Measurements from ENCODE around the gene CFP. TPM values are rescaled to one million over a fixed set of nuclear protein-coding genes. Genes with fewer than 3 reads are reported as not detected.
A peak's percentile ranks its signal among the peaks of the same experiment; 100 is the strongest.

CFP gene
- total and polyA plus RNA-seq, 2 experiments from 2014 or later = 0.09 to 0.13 TPM

DNA sequence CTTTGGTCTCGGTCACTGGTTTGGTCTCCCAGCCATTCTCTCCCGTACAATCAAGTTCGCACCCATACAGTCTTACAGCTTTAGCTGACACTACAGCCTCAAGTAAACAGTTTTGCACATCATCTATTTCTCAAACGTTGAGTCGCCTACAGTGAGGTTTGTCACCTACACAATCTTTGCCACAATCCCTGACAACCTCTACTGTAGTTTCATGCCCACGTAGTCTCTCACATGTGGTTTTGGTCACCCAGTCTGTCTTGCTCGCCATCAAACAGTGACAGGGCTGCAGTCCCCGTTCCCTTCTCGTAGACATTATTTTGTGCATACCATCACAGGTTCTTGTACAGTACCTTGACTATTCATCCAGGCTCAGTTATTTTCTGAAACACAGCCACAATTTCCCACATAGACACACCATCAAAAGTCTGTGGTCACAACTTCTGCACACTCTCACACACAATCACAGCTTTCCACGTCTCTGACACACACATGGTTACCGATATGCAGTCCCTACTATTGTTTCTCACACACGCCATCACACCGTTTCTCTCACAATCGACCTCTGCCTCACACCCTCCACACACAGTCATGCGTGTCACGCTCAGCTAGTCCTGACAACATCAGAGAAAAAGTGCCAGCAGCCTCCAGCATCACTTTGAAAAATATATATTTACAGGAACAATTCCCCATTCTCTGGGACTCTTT is 5.3 kb upstream of the CFP start:
- H3K9me3 ChIP-seq (ENCODE audit: low read depth) = no peaks in the 10 kb centered on the region
- DNase-seq (ENCODE audit: low read depth in 1 of 2, low spot score in 1 of 2) = no peak
- peaks cover 5% of the 10 kb centered on the region for H3K36me3 ChIP-seq
- TF ChIP-seq, protein P1, sequence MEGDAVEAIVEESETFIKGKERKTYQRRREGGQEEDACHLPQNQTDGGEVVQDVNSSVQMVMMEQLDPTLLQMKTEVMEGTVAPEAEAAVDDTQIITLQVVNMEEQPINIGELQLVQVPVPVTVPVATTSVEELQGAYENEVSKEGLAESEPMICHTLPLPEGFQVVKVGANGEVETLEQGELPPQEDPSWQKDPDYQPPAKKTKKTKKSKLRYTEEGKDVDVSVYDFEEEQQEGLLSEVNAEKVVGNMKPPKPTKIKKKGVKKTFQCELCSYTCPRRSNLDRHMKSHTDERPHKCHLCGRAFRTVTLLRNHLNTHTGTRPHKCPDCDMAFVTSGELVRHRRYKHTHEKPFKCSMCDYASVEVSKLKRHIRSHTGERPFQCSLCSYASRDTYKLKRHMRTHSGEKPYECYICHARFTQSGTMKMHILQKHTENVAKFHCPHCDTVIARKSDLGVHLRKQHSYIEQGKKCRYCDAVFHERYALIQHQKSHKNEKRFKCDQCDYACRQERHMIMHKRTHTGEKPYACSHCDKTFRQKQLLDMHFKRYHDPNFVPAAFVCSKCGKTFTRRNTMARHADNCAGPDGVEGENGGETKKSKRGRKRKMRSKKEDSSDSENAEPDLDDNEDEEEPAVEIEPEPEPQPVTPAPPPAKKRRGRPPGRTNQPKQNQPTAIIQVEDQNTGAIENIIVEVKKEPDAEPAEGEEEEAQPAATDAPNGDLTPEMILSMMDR (IDR thresholded peaks at IDR 0.05; ENCODE audit: low read depth, low read length) = no peak
- H3K27me3 ChIP-seq = no peaks in the 10 kb centered on the region
- no peaks in the 10 kb centered on the region for H3K4me1 ChIP-seq (ENCODE audit: low read depth)
- H3K4me3 ChIP-seq = no peak overlapping the region
- no peak overlapping the region for H3K27ac ChIP-seq

DNA sequence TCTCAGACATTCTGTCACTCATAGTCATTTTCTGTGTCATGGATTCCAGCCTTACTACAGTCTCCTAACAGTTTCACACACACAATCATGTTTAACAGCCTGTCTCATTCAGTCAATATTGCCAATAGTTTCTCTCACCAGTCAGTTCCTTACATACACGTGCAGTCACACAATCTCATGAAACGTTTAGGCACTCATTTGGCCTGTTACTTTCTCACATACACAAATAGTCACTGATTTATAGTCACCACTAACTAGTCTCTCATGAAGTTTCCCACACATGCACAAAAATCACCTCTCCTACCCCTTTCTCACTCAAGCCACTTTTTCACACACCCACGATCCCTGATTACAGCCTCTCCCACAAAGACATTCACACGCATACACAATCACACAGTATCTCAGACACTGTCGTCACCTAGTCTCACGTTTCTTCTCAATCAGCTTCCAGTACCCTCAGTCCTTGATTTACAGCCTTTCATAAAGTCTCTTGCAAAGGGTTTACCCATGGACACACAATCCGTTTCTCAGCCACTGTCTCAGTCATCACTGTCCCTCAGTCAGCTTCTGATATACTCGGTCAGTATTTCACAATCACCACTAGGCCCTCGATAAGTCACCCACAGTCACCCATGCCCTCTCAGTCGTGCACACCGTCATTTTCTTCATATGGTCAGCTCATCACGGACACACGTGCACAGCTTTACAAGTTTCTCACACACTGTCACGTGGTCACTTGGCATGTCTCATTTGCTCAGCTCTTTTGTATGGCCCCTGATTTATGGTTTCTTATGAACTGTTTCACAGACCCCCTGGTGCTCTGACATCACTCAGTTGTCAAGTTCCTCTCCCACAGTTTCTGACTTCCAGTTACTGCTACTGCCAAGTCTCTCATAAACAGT is 4.2 kb upstream of the CFP start:
- TF ChIP-seq, protein P1 (IDR thresholded peaks at IDR 0.05; ENCODE audit: low read depth, low read length) = no peak
- no peaks in the 10 kb centered on the region for H3K36me3 ChIP-seq
- no peak overlapping the region for H3K4me3 ChIP-seq
- peak overlapping the region; percentile 23 for H3K27ac ChIP-seq
- no peaks in the 10 kb centered on the region for H3K27me3 ChIP-seq
- no peaks in the 10 kb centered on the region for H3K9me3 ChIP-seq (ENCODE audit: low read depth)
- DNase-seq (ENCODE audit: low read depth in 1 of 2, low spot score in 1 of 2) = no peak
- no peaks in the 10 kb centered on the region for H3K4me1 ChIP-seq (ENCODE audit: low read depth)

DNA sequence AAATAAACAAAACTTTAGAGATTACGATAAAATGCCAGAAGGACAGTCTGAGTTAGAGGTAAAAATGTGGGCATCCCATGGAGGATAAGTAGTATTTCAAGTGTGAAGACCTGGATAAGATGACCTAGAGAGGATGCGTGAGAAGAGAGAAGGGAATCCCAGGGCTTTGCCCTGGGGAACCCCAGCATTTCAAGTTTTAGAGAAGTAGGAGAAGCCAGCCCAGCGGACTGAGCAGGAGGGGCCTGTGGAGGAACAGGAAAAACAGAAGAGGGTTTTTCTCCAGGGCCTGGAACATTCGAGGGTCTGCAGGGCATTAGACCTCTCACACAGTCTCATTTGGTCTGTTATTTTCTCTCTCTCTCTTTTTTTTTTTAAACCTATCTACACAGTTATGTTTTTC is 2.9 kb upstream of the CFP start:
- Histone ChIP-seq H3K27me3 (no peaks in the 10 kb centered on the region), H3K27ac (no peak overlapping the region), H3K9me3 (ENCODE audit: low read depth) (no peaks in the 10 kb centered on the region), H3K4me3 (no peak overlapping the region), H3K36me3 (no peaks in the 10 kb centered on the region), H3K4me1 (ENCODE audit: low read depth) (no peaks in the 10 kb centered on the region)
- TF ChIP-seq, protein P1 (IDR thresholded peaks at IDR 0.05; ENCODE audit: low read depth, low read length) = no peak
- DNase-seq (ENCODE audit: low read depth in 1 of 2, low spot score in 1 of 2) = no peak

DNA sequence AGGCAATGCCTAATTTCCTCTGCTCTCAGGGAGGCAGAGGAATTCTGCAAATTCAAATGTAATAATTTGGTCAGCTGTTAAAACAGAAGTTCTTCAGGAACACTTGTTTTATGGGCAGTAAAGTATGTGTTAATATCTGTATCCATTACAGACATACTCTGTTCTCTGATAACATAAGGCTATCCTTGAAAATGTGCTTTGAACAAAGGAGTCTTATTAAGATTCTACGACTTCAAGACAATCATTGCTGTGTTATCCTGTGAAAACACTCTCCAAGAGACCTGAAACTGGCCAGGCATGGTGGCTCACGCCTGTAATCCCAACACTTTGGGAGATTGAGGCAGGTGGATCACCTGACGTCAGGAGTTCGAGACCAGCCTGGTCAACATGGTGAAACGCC is 1.9 kb upstream of the CFP start:
- TF ChIP-seq, protein P1 (IDR thresholded peaks at IDR 0.05; ENCODE audit: low read depth, low read length) = no peak
- Histone ChIP-seq H3K4me3 (no peak overlapping the region), H3K9me3 (ENCODE audit: low read depth) (no peaks in the 10 kb centered on the region)

DNA sequence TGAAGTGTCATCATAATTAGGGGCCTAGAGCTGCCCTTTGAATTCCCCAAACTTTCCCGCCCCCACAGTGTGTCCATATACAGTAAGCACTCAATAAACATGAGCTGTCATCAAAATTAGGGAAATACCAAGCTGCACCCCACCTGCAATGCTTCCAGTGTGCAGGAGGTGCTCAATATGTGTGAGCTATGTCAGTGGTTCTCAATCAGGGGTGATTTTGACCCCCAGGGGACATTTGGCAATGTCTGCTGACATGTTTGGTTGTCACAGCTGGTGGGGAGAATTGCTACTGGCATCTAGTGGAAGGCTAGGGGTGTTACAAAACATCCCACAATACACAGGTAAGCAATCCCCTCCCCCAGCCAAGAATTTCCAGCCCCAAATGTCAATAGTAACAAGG is 748 bp downstream of the CFP start:
- Histone ChIP-seq H3K9me3 (ENCODE audit: low read depth) (no peaks in the 10 kb centered on the region), H3K27me3 (no peaks in the 10 kb centered on the region), H3K4me1 (ENCODE audit: low read depth) (no peaks in the 10 kb centered on the region), H3K4me3 (no peak overlapping the region), H3K27ac (no peak overlapping the region), H3K36me3 (no peaks in the 10 kb centered on the region)
- no peak for DNase-seq (ENCODE audit: low read depth in 1 of 2, low spot score in 1 of 2)
- TF ChIP-seq, protein P1 (IDR thresholded peaks at IDR 0.05; ENCODE audit: low read depth, low read length) = peak; percentile 12

More for the DNA sequence above, 1.9 kb upstream of the CFP start:
- Histone ChIP-seq H3K27me3 (no peaks in the 10 kb centered on the region), H3K36me3 (no peaks in the 10 kb centered on the region), H3K27ac (no peak overlapping the region), H3K4me1 (ENCODE audit: low read depth) (no peaks in the 10 kb centered on the region)
- DNase-seq (ENCODE audit: low read depth in 1 of 2, low spot score in 1 of 2) = no peak
